GM23338 (cell line): ENCODE data around the gene MAP4K5. TPM values are rescaled to one million over a fixed set of nuclear protein-coding genes. Genes with fewer than 3 reads are reported as not detected.

ENCODE experiments used
- ATAC-seq: fragments of 200-7000 bp; cut with Tn5 transposase; 3 replicates; pipeline ENCODE4 v1.9.1; 2020
- DNase-seq: peaks from one replicate; pipeline ENCODE4 v3.0.0-alpha.2; 2015; ENCODE audit warnings: low spot score
- H2AFZ ChIP-seq: fragments of 200-600 bp; sonication (generic); 2 replicates; pipeline ENCODE4 v1.8.0; 2016; ENCODE audit warnings: antibody characterized with exemption, mild to moderate bottlenecking, moderate library complexity
- H3F3A ChIP-seq: fragments of 200-600 bp; sonication (generic); replicated peaks from 2 replicates; pipeline ENCODE4 v1.8.0; 2017; ENCODE audit warnings: antibody characterized with exemption, mixed run types, low read depth
- H3K27ac ChIP-seq: fragments of 200-600 bp; sonication (generic); 2 replicates; pipeline ENCODE4 v1.6.1; 2016; ENCODE audit warnings: low read depth
- H3K27me3 ChIP-seq: fragments of 200-600 bp; sonication (generic); 2 replicates; pipeline ENCODE4 v1.8.0; 2016; ENCODE audit warnings: mild to moderate bottlenecking, mixed run types, moderate library complexity; ENCODE audit not compliant: insufficient read depth
- H3K36me3 ChIP-seq: fragments of 200-600 bp; sonication (generic); 2 replicates; pipeline ENCODE4 v1.8.0; 2016; ENCODE audit warnings: mild to moderate bottlenecking; ENCODE audit not compliant: insufficient read depth
- H3K4me1 ChIP-seq: fragments of 200-600 bp; sonication (generic); 2 replicates; pipeline ENCODE4 v1.8.0; 2016; ENCODE audit warnings: mild to moderate bottlenecking, moderate library complexity; ENCODE audit not compliant: insufficient read depth
- H3K4me2 ChIP-seq: fragments of 200-600 bp; sonication (generic); 2 replicates; pipeline ENCODE4 v1.7.1; 2017; ENCODE audit warnings: mixed run types
- H3K4me3 ChIP-seq: fragments of 200-600 bp; sonication (generic); 2 replicates; pipeline ENCODE4 v1.6.1; 2016; ENCODE audit warnings: mixed run types
- H3K79me2 ChIP-seq: fragments of 200-600 bp; sonication (generic); replicated peaks from 2 replicates; pipeline ENCODE4 v1.8.0; 2017; ENCODE audit warnings: mild to moderate bottlenecking; ENCODE audit not compliant: insufficient read depth
- H3K9me2 ChIP-seq: fragments of 200-600 bp; sonication (generic); 2 replicates; pipeline ENCODE4 v1.8.0; 2017; ENCODE audit not compliant: insufficient read depth
- H4K20me1 ChIP-seq: fragments of 200-600 bp; sonication (generic); replicated peaks from 2 replicates; pipeline ENCODE4 v1.8.0; 2017; ENCODE audit warnings: mild to moderate bottlenecking; ENCODE audit not compliant: insufficient read depth
- H3K27ac Mint-ChIP-seq: 2 replicates; pipeline ENCODE4 v1.8.0; 2020; ENCODE audit warnings: inconsistent platforms, mild to moderate bottlenecking, moderate library complexity, mixed read lengths
- H3K27me3 Mint-ChIP-seq: 3 replicates; pipeline ENCODE4 v1.8.0; 2022; ENCODE audit warnings: low read depth, mild to moderate bottlenecking, moderate library complexity, mixed read lengths, inconsistent platforms; ENCODE audit not compliant: insufficient read depth, poor library complexity
- H3K36me3 Mint-ChIP-seq: 3 replicates; pipeline ENCODE4 v1.8.0; 2021; ENCODE audit warnings: low read depth, mild to moderate bottlenecking, inconsistent platforms, moderate library complexity, mixed read lengths
- H3K4me1 Mint-ChIP-seq: 3 replicates; pipeline ENCODE4 v1.8.0; 2020; ENCODE audit warnings: mild to moderate bottlenecking, inconsistent platforms, mixed read lengths
- H3K4me3 Mint-ChIP-seq: 3 replicates; pipeline ENCODE4 v1.8.0; 2021; ENCODE audit warnings: moderate library complexity, mild to moderate bottlenecking, inconsistent platforms, mixed read lengths
- H3K9me3 Mint-ChIP-seq: 3 replicates; pipeline ENCODE4 v1.8.0; 2020; ENCODE audit warnings: moderate library complexity, mild to moderate bottlenecking, inconsistent platforms, mixed read lengths
- CREB1 ChIP-seq: fragments of 250-450 bp; sonication (Bioruptor Pico); IDR thresholded peaks from 2 replicates; pipeline ENCODE4 v1.5.0; 2020; ENCODE audit warnings: low read depth, mild to moderate bottlenecking, moderate library complexity
- EZH2 ChIP-seq: fragments of 200-600 bp; sonication (generic); IDR thresholded peaks from one replicate; pipeline ENCODE4 v1.8.0; 2017; ENCODE audit warnings: antibody characterized with exemption, mild to moderate bottlenecking, low read depth; ENCODE audit not compliant: unreplicated experiment
- EZH2phosphoT487 ChIP-seq: fragments of 200-600 bp; sonication (generic); IDR thresholded peaks from one replicate; pipeline ENCODE4 v1.8.1; 2018; ENCODE audit warnings: antibody characterized with exemption; ENCODE audit not compliant: unreplicated experiment
- JUNB ChIP-seq: IDR thresholded peaks from one replicate; pipeline ENCODE4 v1.6.1; 2016; ENCODE audit warnings: antibody characterized with exemption; ENCODE audit not compliant: unreplicated experiment
- NANOG ChIP-seq: IDR thresholded peaks from 2 replicates; pipeline ENCODE4 v1.6.1; 2016; ENCODE audit warnings: antibody characterized with exemption, borderline replicate concordance
- POLR2AphosphoS5 ChIP-seq: IDR thresholded peaks from 2 replicates; pipeline ENCODE4 v1.6.1; 2016; ENCODE audit warnings: antibody characterized with exemption, low read depth
- STAT1 ChIP-seq: IDR thresholded peaks from one replicate; pipeline ENCODE4 v1.6.1; 2016; ENCODE audit warnings: antibody characterized with exemption; ENCODE audit not compliant: unreplicated experiment
- ZNF331 ChIP-seq: fragments of 250-450 bp; sonication (Bioruptor Pico); IDR thresholded peaks from 2 replicates; pipeline ENCODE4 v1.5.0; 2020; ENCODE audit warnings: low read depth, mild to moderate bottlenecking, moderate library complexity
- polyA plus RNA-seq: library from polyadenylated mRNA; unstranded; fragments of >200 nt; fragmentation: Nextera tagmentation; extraction: Ambion mirVana; gene quantifications from 2 replicates; pipeline ENCODE4 v1.2.1, GENCODE V29; 2016
- total RNA-seq: library from RNA; depleted of rRNA; stranded (reverse); fragments of >200 nt; shearing (Covaris generic); gene quantifications from 2 replicates; pipeline ENCODE4 v1.2.3, GENCODE V29; 2014
- TF ChIP-seq, protein P1 (sequence below): fragments of 250-450 bp; sonication (Bioruptor Pico); IDR thresholded peaks from 2 replicates; pipeline ENCODE4 v1.5.0; 2020; ENCODE audit warnings: mild to moderate bottlenecking, moderate library complexity
- TF ChIP-seq, protein P2 (sequence below): IDR thresholded peaks from 2 replicates; pipeline ENCODE4 v1.6.1; 2016; ENCODE audit warnings: antibody characterized with exemption
- TF ChIP-seq, protein P3 (sequence below), 2 experiments: fragments of 200-600 bp in 1 of 2; sonication (generic) in 1 of 2; conservative IDR thresholded peaks; 2 replicates each; pipeline versions ENCODE4 v1.5.1 to v1.6.1; 2016 to 2017; ENCODE audit warnings: antibody characterized with exemption in 2 of 2, low read depth in 2 of 2, mild to moderate bottlenecking in 2 of 2, moderate library complexity in 1 of 2

The MAP4K5 gene
- total and polyA plus RNA-seq, 2 experiments from 2014 or later, result 71.4 to 74.6 TPM

DNA sequence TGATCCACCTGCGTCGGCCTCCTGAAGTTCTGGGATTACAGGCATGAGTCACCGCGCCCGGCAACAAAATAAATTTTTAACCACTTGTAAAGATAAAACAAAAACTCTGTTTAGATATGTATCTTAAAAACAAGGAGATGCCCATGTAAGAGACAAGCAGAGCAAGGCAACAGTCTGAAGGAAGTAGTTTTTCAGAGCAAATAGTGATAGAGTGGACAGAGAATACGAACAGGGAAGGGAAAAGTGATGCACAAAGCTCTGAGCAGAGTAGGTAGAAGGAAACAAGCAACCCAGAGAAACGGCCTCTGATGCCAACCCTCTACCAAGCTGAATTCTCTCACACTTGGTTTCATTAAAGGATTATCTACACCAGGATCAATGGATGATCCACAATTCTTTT is 110.9 kb downstream of the MAP4K5 start (continued):
- TF ChIP-seq, protein P1, sequence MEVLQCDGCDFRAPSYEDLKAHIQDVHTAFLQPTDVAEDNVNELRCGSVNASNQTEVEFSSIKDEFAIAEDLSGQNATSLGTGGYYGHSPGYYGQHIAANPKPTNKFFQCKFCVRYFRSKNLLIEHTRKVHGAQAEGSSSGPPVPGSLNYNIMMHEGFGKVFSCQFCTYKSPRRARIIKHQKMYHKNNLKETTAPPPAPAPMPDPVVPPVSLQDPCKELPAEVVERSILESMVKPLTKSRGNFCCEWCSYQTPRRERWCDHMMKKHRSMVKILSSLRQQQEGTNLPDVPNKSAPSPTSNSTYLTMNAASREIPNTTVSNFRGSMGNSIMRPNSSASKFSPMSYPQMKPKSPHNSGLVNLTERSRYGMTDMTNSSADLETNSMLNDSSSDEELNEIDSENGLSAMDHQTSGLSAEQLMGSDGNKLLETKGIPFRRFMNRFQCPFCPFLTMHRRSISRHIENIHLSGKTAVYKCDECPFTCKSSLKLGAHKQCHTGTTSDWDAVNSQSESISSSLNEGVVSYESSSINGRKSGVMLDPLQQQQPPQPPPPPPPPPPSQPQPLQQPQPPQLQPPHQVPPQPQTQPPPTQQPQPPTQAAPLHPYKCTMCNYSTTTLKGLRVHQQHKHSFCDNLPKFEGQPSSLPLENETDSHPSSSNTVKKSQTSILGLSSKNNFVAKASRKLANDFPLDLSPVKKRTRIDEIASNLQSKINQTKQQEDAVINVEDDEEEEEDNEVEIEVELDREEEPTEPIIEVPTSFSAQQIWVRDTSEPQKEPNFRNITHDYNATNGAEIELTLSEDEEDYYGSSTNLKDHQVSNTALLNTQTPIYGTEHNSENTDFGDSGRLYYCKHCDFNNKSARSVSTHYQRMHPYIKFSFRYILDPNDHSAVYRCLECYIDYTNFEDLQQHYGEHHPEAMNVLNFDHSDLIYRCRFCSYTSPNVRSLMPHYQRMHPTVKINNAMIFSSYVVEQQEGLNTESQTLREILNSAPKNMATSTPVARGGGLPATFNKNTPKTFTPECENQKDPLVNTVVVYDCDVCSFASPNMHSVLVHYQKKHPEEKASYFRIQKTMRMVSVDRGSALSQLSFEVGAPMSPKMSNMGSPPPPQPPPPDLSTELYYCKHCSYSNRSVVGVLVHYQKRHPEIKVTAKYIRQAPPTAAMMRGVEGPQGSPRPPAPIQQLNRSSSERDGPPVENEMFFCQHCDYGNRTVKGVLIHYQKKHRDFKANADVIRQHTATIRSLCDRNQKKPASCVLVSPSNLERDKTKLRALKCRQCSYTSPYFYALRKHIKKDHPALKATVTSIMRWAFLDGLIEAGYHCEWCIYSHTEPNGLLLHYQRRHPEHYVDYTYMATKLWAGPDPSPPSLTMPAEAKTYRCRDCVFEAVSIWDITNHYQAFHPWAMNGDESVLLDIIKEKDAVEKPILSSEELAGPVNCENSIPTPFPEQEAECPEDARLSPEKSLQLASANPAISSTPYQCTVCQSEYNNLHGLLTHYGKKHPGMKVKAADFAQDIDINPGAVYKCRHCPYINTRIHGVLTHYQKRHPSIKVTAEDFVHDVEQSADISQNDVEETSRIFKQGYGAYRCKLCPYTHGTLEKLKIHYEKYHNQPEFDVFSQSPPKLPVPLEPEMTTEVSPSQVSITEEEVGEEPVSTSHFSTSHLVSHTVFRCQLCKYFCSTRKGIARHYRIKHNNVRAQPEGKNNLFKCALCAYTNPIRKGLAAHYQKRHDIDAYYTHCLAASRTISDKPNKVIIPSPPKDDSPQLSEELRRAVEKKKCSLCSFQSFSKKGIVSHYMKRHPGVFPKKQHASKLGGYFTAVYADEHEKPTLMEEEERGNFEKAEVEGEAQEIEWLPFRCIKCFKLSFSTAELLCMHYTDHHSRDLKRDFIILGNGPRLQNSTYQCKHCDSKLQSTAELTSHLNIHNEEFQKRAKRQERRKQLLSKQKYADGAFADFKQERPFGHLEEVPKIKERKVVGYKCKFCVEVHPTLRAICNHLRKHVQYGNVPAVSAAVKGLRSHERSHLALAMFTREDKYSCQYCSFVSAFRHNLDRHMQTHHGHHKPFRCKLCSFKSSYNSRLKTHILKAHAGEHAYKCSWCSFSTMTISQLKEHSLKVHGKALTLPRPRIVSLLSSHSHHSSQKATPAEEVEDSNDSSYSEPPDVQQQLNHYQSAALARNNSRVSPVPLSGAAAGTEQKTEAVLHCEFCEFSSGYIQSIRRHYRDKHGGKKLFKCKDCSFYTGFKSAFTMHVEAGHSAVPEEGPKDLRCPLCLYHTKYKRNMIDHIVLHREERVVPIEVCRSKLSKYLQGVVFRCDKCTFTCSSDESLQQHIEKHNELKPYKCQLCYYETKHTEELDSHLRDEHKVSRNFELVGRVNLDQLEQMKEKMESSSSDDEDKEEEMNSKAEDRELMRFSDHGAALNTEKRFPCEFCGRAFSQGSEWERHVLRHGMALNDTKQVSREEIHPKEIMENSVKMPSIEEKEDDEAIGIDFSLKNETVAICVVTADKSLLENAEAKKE (CRISPR knock-in tag), result no peak
- no peak for TF ChIP-seq NANOG
- no peak for TF ChIP-seq STAT1
- no peak for TF ChIP-seq ZNF331 (CRISPR knock-in tag)
- TF ChIP-seq EZH2, result no peak
- no peak for TF ChIP-seq EZH2phosphoT487
- TF ChIP-seq CREB1, result no peak
- TF ChIP-seq JUNB, result no peak

DNA sequence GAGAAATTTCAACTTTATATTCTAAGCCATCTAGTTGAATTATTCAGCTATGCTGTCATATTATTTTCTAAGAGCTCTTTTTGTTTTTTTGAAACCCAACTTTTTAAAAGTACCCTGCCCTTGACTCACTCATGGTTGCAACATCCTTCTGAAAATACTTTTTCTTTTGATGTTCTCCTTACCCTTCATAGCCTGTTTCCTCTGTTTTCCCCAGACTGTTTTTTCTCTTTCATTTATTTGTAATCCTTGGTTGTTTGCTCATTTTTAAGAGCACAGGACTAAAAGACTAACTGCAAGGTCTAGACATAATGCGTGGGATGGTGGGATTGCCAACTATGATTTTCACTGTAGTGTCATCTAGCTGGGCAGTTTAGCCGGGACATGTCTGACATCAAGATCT is 114.5 kb downstream of the MAP4K5 start:
- ATAC-seq (no peak), DNase-seq (no peak)
- H3K27me3 Mint-ChIP-seq, result peaks cover 4% of the 10 kb centered on the region
- H3F3A ChIP-seq, result no peaks in the 10 kb centered on the region
- peak overlapping the region; percentile 40; the same call in 1 of the 2 replicates for H3K27ac Mint-ChIP-seq
- H3K9me3 Mint-ChIP-seq, result peaks cover 18% of the 10 kb centered on the region; the same call in 2 of the 3 replicates
- H3K36me3 ChIP-seq, result peaks cover 7% of the 10 kb centered on the region; the same call in 1 of the 2 replicates
- H4K20me1 ChIP-seq, result no peaks in the 10 kb centered on the region
- no peaks in the 10 kb centered on the region for H3K9me2 ChIP-seq
- H3K4me1 Mint-ChIP-seq, result no peaks in the 10 kb centered on the region
- no peaks in the 10 kb centered on the region for H3K79me2 ChIP-seq
- H3K4me1 ChIP-seq, result no peaks in the 10 kb centered on the region
- no peaks in the 10 kb centered on the region for H3K27me3 ChIP-seq
- no peak overlapping the region for H3K27ac ChIP-seq
- H3K4me3 ChIP-seq, result no peak overlapping the region
- H3K4me3 Mint-ChIP-seq, result no peak overlapping the region
- no peak overlapping the region for H3K4me2 ChIP-seq
- H3K36me3 Mint-ChIP-seq, result peaks cover 55% of the 10 kb centered on the region
- no peak overlapping the region for H2AFZ ChIP-seq
- TF ChIP-seq, protein P2, sequence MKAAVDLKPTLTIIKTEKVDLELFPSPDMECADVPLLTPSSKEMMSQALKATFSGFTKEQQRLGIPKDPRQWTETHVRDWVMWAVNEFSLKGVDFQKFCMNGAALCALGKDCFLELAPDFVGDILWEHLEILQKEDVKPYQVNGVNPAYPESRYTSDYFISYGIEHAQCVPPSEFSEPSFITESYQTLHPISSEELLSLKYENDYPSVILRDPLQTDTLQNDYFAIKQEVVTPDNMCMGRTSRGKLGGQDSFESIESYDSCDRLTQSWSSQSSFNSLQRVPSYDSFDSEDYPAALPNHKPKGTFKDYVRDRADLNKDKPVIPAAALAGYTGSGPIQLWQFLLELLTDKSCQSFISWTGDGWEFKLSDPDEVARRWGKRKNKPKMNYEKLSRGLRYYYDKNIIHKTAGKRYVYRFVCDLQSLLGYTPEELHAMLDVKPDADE, result no peak
- no peak for TF ChIP-seq POLR2AphosphoS5
- no peak for TF ChIP-seq JUNB
- no peak for TF ChIP-seq NANOG
- TF ChIP-seq, protein P3, sequence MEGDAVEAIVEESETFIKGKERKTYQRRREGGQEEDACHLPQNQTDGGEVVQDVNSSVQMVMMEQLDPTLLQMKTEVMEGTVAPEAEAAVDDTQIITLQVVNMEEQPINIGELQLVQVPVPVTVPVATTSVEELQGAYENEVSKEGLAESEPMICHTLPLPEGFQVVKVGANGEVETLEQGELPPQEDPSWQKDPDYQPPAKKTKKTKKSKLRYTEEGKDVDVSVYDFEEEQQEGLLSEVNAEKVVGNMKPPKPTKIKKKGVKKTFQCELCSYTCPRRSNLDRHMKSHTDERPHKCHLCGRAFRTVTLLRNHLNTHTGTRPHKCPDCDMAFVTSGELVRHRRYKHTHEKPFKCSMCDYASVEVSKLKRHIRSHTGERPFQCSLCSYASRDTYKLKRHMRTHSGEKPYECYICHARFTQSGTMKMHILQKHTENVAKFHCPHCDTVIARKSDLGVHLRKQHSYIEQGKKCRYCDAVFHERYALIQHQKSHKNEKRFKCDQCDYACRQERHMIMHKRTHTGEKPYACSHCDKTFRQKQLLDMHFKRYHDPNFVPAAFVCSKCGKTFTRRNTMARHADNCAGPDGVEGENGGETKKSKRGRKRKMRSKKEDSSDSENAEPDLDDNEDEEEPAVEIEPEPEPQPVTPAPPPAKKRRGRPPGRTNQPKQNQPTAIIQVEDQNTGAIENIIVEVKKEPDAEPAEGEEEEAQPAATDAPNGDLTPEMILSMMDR (conservative IDR thresholded peaks at IDR 0.05; ENCODE audit: low read depth in 2 of 2), result no peak
- TF ChIP-seq EZH2, result no peak
- TF ChIP-seq EZH2phosphoT487, result no peak
- no peak for TF ChIP-seq STAT1
- no peak for TF ChIP-seq CREB1
